WI38 (cell line): ENCODE measurements around the gene DLGAP3.

Experiments used
- H3K4me3 ChIP-seq: 2 replicates; pipeline ENCODE4 v1.5.1; 2011; ENCODE audit warnings: low read depth, mild to moderate bottlenecking, control low read depth, low read length
- CTCF ChIP-seq: IDR thresholded peaks from 2 replicates; pipeline ENCODE4 v1.5.1; 2012; ENCODE audit warnings: low read depth, mild to moderate bottlenecking, control low read depth, low read length

The DLGAP3 gene

DNA sequence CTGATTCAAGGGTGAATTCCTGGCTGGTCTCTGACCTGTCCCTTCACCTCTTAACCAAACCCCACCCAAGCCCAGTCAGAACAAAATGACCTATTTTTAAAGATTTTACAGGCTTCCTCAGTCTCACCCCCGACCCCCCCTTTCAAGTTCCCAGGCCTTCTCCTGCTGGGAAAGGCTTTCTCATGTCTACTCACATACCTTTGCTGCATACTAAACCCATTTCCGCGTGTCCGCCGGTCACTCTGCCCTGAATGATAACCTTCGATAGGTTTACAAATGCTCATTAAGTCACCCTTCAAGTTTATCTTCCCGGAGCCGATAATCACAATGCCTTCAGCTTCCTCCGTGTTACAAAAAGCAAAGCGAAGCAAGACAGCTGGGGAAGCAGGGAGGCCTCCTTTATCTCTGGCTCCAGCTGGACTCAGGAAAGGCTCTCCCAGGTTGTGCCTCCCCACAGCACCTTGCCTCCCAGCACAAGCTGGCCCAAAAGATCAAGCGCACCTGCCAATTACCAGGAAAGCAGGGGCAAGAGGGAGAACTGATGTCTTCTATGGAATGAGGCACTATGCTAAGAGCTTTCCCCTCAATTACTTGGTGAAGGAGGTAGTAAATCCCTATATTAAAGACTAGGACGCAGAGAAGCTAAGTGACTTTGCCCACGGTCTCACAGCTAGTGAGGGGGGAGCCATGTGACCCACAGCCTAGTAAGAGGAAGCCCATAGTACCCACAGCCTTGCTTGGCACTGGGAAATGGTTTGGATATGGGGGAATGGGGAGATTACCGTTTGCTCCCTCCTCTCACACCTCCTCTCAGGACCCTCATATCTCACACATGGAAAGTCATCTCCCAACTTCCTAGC, 85.8 kb downstream of the DLGAP3 start:
- no peak for TF ChIP-seq CTCF
- H3K4me3 ChIP-seq, result no peak overlapping the region

- no peak for TF ChIP-seq CTCF
- H3K4me3 ChIP-seq, result no peak overlapping the region
Measured at GRCh38 chr1:34842952-34843371, 86.5 kb downstream of the DLGAP3 start.

- H3K4me3 ChIP-seq, result no peak overlapping the region
- TF ChIP-seq CTCF, result no peak
Measured at GRCh38 chr1:34842073-34842472, 87.4 kb downstream of the DLGAP3 start.

DNA sequence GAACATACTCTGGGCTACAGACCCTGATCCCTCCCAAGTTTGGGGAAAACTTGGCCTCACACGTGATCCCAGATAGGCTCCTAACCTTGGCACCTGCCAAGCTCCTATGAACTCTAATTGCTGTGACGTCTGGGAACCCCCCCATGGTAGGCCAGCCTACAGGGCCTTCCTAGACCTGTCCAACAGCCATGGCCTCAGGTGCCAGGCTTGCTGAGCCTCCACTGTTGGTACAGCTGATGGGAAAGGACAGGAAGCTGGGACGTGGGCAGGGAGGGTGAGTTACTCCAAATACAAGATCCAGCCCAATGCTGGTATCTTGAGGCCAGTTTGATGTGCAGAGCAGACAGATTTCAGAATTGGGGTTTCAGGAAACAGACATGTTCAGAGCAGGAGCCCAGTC, 89.0 kb downstream of the DLGAP3 start:
- TF ChIP-seq CTCF, result no peak
- H3K4me3 ChIP-seq, result no peak overlapping the region

DNA sequence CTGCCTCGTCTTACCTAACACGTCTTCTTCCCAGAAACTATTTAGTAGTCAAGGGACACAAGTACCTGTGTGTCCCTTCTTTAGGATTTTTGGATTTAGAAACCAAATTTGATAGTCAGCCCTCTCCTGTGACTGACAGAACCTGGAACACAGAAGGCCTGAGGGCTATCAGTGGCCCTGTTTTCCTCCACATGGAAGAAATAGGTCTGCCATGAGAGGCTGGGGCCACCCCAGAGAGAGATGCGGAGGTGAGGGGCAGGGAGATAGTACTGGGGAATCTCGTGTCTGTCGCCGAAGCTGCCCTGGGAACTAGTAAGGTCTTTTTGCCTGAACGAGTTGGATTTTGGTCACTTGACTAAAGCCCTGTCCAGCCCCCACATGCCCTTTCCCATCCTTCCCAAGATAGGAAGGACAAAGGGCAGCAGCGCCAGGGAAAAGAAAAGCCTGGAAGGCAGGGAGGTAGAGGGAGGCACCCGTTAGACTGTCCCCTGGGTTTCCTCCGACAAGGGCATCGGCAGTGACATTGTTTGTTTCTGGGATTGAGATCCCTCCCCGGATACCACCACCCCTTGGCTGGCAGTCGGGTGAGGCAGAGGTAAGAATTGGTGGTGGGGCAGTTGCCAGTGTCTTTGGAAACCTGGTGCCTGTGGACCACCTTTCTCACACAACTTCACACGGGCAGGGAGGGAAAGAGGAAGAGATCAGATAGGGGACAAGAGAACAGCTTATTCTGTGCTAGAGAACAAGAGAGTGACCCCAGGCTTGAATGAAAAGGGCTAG, 89.7 kb downstream of the DLGAP3 start:
- no peak for TF ChIP-seq CTCF
- H3K4me3 ChIP-seq, result no peak overlapping the region

- no peak for TF ChIP-seq CTCF
- no peak overlapping the region for H3K4me3 ChIP-seq
Measured at GRCh38 chr1:34833711-34834110, 95.7 kb downstream of the DLGAP3 start.

DNA sequence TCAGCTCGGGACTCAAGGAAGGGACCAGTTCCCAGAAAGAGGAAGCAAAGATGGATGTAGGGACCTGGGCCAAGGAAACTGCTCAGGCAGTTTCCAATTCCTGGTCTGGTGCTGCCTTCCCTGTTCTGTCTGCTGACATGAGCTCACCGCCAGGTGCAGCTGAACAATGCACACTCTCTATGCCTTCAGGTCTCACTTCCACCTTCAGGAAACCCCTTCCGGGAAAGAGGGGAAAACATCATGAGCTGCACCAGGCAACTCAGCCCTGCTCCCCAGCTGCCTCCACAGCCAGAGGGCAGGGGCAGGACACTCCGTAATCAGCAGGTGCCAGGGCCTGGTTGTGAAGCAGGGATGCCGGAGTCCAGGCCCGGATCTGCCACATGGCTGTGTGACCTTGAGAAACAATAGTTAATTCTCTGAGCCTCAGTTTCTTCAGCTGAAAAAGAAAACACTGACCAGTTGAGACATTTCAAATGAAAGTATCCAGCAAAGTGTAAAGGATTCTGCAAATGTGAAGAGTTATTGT, 97.7 kb downstream of the DLGAP3 start:
- TF ChIP-seq CTCF, result no peak

More for the DNA sequence above, 97.7 kb downstream of the DLGAP3 start:
- H3K4me3 ChIP-seq, result no peak overlapping the region
